Neural progenitor cell (in vitro differentiated cells): ENCODE results near the gene LINGO1.

Experiments
- EZH2 ChIP-seq: fragments of 200-600 bp; sonication (generic); IDR thresholded peaks from 2 replicates; pipeline ENCODE4 v1.6.1; 2017; ENCODE audit warnings: antibody characterized with exemption, mild to moderate bottlenecking, moderate library complexity
- TF ChIP-seq, protein P1 (sequence below): fragments of 200-600 bp; sonication (generic); IDR thresholded peaks from 2 replicates; pipeline ENCODE4 v1.5.1; 2017; ENCODE audit warnings: antibody characterized with exemption, mild to moderate bottlenecking

DNA sequence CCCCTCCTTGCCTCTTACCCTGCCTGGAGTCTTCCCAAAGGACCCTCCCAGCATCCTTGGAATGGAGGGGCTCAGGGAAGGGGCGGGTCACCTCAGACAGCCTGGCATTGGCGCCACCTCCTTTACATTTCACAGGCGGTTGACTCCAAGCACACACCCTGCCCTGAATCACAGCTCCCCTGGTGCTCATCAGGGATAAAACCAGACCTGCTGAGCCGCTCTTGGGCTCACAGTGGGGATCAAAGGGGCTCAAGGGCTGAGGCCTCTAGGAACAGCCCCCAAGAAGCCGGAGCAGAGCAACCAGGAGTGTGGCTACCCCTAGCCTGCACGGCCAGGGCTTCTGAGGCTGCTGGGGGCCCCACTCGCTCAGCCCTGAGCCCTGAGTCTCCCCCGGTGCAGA, 16.6 kb downstream of the LINGO1 start:
- TF ChIP-seq, protein P1, sequence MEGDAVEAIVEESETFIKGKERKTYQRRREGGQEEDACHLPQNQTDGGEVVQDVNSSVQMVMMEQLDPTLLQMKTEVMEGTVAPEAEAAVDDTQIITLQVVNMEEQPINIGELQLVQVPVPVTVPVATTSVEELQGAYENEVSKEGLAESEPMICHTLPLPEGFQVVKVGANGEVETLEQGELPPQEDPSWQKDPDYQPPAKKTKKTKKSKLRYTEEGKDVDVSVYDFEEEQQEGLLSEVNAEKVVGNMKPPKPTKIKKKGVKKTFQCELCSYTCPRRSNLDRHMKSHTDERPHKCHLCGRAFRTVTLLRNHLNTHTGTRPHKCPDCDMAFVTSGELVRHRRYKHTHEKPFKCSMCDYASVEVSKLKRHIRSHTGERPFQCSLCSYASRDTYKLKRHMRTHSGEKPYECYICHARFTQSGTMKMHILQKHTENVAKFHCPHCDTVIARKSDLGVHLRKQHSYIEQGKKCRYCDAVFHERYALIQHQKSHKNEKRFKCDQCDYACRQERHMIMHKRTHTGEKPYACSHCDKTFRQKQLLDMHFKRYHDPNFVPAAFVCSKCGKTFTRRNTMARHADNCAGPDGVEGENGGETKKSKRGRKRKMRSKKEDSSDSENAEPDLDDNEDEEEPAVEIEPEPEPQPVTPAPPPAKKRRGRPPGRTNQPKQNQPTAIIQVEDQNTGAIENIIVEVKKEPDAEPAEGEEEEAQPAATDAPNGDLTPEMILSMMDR, result no peak
- TF ChIP-seq EZH2, result no peak
